Measurements from ENCODE around the gene RNF123.

Gene RNF123

DNA sequence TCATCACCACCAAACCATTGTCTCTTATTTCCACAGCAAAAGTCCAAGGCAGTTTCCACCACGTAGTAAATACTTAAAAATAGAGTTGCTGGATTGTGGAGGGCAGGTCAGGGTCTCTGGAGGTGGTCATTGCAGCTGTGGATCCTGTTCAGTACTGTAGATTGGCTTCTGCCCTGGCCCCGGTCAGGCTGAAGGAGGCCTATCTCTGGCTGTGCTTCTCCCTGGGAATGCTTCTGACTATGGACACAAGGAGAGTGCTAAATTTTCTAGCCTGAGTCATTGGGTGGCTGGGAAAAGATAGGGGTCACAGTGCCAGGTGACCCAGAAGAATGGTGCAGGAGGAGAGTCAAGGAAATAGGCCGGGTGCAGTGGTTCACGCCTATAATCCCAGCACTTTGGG lies 60.7 kb downstream of the RNF123 start:
- no peak for DNase-seq (ENCODE audit: low spot score)

DNA sequence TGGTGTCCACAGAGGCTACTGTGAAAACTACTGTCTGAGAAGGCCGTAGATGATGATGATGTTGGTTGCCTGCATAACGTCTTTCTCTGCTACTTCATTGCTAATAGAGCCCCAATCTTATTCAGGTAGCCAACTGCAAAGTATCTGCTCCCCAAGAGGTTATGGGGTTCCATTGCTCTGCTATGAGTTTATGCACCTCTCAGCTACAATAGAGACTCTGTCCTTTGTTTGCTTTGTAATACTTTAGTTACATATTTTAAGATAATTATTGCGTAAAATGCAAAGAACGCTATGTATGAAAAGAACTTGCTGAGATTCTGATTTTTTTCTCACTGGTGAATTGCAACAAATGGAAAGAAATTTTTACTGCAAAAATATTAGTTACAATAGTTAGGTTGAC lies 62.1 kb downstream of the RNF123 start:
- TF ChIP-seq, protein P1, sequence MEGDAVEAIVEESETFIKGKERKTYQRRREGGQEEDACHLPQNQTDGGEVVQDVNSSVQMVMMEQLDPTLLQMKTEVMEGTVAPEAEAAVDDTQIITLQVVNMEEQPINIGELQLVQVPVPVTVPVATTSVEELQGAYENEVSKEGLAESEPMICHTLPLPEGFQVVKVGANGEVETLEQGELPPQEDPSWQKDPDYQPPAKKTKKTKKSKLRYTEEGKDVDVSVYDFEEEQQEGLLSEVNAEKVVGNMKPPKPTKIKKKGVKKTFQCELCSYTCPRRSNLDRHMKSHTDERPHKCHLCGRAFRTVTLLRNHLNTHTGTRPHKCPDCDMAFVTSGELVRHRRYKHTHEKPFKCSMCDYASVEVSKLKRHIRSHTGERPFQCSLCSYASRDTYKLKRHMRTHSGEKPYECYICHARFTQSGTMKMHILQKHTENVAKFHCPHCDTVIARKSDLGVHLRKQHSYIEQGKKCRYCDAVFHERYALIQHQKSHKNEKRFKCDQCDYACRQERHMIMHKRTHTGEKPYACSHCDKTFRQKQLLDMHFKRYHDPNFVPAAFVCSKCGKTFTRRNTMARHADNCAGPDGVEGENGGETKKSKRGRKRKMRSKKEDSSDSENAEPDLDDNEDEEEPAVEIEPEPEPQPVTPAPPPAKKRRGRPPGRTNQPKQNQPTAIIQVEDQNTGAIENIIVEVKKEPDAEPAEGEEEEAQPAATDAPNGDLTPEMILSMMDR (IDR thresholded peaks at IDR 0.05; ENCODE audit: extremely low read depth, missing control alignments): no peak
- DNase-seq (ENCODE audit: low spot score): no peak

More for the DNA sequence above, 60.7 kb downstream of the RNF123 start:
- TF ChIP-seq, protein P1 (IDR thresholded peaks at IDR 0.05; ENCODE audit: extremely low read depth, missing control alignments): no peak

DNA sequence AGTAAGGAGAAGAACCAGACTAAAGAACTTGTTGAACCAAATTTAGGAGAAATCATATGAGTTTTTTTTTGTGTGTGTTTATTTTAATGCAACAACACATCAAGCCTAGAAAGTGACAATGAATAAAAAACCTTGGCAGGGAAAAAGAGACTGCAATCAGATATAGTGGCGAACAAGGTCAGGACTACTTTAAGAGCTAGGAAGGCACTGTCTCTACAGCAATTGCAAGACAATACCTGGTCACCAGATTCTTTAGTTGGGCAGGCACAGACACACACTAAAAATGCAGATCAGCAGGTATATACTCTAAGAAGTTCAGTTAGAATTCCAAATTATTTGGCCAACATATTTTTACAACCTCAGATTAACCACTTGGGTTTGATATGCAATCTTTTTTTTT lies 65.2 kb downstream of the RNF123 start:
- no peak for DNase-seq (ENCODE audit: low spot score)

DNA sequence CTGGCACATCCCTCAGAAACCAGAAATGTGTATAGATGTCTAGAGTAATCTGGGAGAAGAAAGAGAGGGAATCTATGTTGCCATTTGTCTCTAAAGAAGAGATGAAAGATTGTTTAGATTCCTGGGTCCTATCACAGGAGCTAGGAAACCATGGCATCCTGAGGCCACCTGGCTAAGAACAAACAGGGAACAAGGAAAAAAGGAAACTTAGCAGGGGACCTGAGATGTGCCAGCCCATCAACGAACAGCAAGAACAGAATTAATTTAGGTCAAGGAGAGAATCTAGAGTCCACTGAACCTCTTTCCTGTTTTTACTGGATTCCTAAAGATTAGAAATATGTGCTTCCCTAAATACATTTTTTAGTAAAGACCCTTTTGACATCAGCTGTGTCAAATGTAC lies 66.7 kb downstream of the RNF123 start:
- TF ChIP-seq, protein P1 (IDR thresholded peaks at IDR 0.05; ENCODE audit: extremely low read depth, missing control alignments): no peak
- DNase-seq (ENCODE audit: low spot score): no peak

More for the DNA sequence above, 65.2 kb downstream of the RNF123 start:
- TF ChIP-seq, protein P1 (IDR thresholded peaks at IDR 0.05; ENCODE audit: extremely low read depth, missing control alignments): no peak

DNA sequence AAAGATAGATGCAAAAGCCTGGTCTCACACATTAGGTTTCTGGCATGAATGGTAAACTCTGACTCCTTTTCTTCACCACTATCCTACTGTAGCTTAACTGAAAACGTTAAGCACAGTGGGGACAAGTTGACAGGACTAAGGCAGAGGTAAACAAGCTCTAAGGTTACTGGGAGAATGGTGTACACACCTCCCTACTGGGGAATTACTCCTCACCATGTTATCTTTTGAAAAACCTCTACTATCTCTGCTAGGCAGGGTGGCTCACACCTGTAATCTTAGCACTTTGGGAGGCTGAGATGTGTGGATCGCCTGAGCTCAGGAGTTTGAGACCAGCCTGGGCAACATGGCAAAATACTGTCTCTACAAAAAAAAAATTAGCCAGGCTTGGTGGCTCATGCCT lies 67.8 kb downstream of the RNF123 start:
- DNase-seq (ENCODE audit: low spot score): no peak
- TF ChIP-seq, protein P1 (IDR thresholded peaks at IDR 0.05; ENCODE audit: extremely low read depth, missing control alignments): no peak

DNA sequence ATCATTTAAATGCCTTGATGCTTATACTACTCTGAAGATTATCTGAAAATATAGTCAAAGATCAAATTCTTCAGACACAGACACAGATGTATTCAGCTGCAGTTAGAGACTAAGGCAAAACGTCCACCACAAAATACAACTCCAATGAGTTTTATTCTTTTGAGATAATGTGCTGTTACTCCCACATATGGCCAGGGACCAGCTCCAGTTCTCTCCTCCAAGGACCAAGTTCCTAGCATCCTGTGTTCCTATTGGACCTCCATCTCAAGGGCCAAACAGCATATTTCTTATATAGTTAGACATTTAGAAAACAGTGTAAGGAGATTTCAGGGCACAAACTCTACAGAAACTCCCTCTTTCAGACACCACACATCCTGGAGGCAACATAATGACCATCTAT lies 69.9 kb downstream of the RNF123 start:
- DNase-seq (ENCODE audit: low spot score): no peak
- TF ChIP-seq, protein P1 (IDR thresholded peaks at IDR 0.05; ENCODE audit: extremely low read depth, missing control alignments): no peak

DNA sequence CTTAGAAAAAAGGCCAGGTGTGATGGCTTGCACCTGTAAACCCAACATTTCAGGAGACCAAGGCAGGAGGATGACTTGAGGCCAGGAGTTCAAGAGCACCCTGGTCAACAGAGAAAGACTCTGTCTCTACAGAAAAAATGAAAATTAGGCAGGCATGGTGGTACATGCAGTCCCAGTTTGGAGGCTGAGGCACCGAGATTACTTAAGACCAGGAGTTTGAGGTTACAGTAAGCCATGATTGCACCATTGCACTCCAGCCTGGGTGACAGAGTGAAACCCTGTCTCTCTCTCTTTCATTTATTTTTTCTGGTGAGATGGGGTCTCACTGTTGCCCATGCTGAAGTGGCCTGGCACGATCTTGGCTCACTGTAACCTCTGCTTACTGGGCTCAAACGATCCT lies 72.3 kb downstream of the RNF123 start:
- no peak for DNase-seq (ENCODE audit: low spot score)
- TF ChIP-seq, protein P1 (IDR thresholded peaks at IDR 0.05; ENCODE audit: extremely low read depth, missing control alignments): no peak

Measured in GM20000 (cell line).